ENCODE results near the gene MGST2.

DNA sequence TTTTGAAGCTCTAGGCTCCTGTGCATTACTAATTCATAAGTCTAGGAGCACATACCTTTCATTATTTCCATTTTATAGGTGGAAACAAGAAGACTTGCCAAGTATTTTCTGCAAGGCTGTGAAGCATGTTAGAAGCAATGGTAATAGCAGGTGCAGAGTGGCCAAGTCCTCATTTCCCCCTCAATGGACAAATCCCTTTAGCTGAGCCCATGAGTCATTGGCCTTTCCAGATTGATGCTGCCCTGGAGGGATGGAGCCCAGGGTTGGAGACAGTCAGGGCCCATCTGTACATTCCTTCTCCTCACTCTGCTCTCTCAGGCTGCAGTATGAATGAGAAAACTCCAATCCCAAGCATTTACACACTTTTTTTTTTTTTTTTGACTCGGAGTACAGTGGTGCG, 6.6 kb downstream of the MGST2 start:
- TF ChIP-seq, protein P1, sequence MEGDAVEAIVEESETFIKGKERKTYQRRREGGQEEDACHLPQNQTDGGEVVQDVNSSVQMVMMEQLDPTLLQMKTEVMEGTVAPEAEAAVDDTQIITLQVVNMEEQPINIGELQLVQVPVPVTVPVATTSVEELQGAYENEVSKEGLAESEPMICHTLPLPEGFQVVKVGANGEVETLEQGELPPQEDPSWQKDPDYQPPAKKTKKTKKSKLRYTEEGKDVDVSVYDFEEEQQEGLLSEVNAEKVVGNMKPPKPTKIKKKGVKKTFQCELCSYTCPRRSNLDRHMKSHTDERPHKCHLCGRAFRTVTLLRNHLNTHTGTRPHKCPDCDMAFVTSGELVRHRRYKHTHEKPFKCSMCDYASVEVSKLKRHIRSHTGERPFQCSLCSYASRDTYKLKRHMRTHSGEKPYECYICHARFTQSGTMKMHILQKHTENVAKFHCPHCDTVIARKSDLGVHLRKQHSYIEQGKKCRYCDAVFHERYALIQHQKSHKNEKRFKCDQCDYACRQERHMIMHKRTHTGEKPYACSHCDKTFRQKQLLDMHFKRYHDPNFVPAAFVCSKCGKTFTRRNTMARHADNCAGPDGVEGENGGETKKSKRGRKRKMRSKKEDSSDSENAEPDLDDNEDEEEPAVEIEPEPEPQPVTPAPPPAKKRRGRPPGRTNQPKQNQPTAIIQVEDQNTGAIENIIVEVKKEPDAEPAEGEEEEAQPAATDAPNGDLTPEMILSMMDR (IDR thresholded peaks at IDR 0.05): no peak
- TF ChIP-seq POLR2AphosphoS5 (IDR thresholded peaks at IDR 0.05): no peak
- no peak for TF ChIP-seq POLR2A (IDR thresholded peaks at IDR 0.05)
- TF ChIP-seq EP300 (IDR thresholded peaks at IDR 0.05): no peak

All from stomach (tissue), 4 donors.